Measurements from ENCODE around the gene KIF13A. TPM values are rescaled to one million over a fixed set of nuclear protein-coding genes. Genes with fewer than 3 reads are reported as not detected.
"Not testable (repeated sequence)": the region's sequence is repeated elsewhere in the genome, so short reads cannot be mapped to it uniquely, and the experiment has no call there.

Gene KIF13A
- total RNA-seq, 4 donors from 2014 or later = 14.9 to 66.9 (median 37.3) TPM

- Histone ChIP-seq H3K4me3 (no peak overlapping the region), H3K4me1 (no peaks in the 10 kb centered on the region)
- intact Hi-C loops (cut with DNase I; ENCODE audit: low total_unique reads) = no loop called here
Measured at GRCh38 chr6:18016698-18017097, 29.3 kb upstream of the KIF13A start.

DNA sequence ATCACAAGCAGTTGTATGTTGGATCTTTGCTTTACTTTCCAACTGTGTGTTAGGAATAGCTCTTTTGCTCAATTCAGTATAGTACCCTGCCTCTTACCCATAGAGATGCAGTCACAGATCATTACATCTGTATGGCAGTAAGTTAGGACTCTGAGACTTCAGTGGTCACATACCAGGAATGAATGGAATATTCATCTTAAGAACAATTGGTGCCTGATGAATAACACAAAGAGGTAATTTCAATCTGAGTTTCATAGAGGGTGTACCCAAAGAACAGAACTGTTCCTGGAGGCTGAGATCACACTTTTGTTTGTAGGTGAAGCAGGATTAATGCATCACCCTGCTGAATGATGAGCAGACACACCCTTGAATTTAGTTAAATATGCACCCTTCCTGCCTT is 28.7 kb upstream of the KIF13A start:
- intact Hi-C loops (cut with DNase I; ENCODE audit: low total_unique reads) = no loop called here
- Histone ChIP-seq H3K27me3 (no peaks in the 10 kb centered on the region), H3K36me3 (no peaks in the 10 kb centered on the region), H3K9me3 (no peaks in the 10 kb centered on the region), H3K4me3 (no peak overlapping the region), H3K27ac (no peak overlapping the region), H3K4me1 (no peaks in the 10 kb centered on the region)
- DNase-seq = no peak
- no peak for TF ChIP-seq CTCF (IDR thresholded peaks at IDR 0.05)
- TF ChIP-seq POLR2A (IDR thresholded peaks at IDR 0.05) = no peak

More at GRCh38 chr6:18016698-18017097, 29.3 kb upstream of the KIF13A start:
- DNase-seq = no peak
- no peak overlapping the region for H3K27ac ChIP-seq
- H3K36me3 ChIP-seq = no peaks in the 10 kb centered on the region
- no peaks in the 10 kb centered on the region for H3K27me3 ChIP-seq
- no peak for TF ChIP-seq POLR2A (IDR thresholded peaks at IDR 0.05)
- H3K9me3 ChIP-seq = no peaks in the 10 kb centered on the region

GRCh38 chr6:18011287-18011686 is 23.9 kb upstream of the KIF13A start:
- H3K4me3 ChIP-seq = no peak overlapping the region
- no peaks in the 10 kb centered on the region for H3K27me3 ChIP-seq
- TF ChIP-seq POLR2A (IDR thresholded peaks at IDR 0.05) (no peak), CTCF (IDR thresholded peaks at IDR 0.05) (no peak)
- no peak for DNase-seq
- H3K36me3 ChIP-seq = no peaks in the 10 kb centered on the region
- H3K9me3 ChIP-seq = no peaks in the 10 kb centered on the region
- H3K27ac ChIP-seq = no peak overlapping the region
- H3K4me1 ChIP-seq = no peaks in the 10 kb centered on the region
- intact Hi-C loops (cut with DNase I; ENCODE audit: low total_unique reads) = no loop called here

DNA sequence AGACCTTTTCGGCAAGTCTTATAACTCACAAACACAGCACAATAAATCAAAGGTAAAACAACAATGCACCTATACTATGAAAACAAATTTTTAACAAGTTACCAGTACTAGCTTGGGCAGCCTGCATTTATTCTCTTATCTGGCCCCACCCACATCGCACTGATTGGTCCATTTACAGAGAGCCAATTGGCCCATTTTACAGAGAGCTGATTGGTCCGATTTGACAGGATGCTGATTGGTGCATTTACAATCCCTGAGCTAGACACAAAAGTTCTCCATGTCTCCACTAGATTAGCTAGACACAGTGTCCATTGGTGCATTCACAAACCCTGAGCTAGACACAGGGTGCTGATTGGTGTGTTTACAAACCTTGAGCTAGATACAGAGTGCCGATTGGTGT is 23.1 kb upstream of the KIF13A start:
- H3K9me3 ChIP-seq; H3K4me3 ChIP-seq; H3K27me3 ChIP-seq; intact Hi-C loops (cut with DNase I; ENCODE audit: low total_unique reads); H3K27ac ChIP-seq; DNase-seq; H3K36me3 ChIP-seq; H3K4me1 ChIP-seq: not testable (repeated sequence)

GRCh38 chr6:18004256-18004985 is 17.0 kb upstream of the KIF13A start:
- peak in 1 of 2 donors; percentile 16 for DNase-seq
- Histone ChIP-seq H3K4me3 (no peak overlapping the region), H3K27ac (no peak overlapping the region), H3K9me3 (no peaks in the 10 kb centered on the region), H3K4me1 (no peaks in the 10 kb centered on the region), H3K27me3 (no peaks in the 10 kb centered on the region), H3K36me3 (no peaks in the 10 kb centered on the region)
- no peak for TF ChIP-seq POLR2A (IDR thresholded peaks at IDR 0.05)
- no peak for TF ChIP-seq CTCF (IDR thresholded peaks at IDR 0.05)
- intact Hi-C loops (cut with DNase I; ENCODE audit: low total_unique reads) = no loop called here

DNA sequence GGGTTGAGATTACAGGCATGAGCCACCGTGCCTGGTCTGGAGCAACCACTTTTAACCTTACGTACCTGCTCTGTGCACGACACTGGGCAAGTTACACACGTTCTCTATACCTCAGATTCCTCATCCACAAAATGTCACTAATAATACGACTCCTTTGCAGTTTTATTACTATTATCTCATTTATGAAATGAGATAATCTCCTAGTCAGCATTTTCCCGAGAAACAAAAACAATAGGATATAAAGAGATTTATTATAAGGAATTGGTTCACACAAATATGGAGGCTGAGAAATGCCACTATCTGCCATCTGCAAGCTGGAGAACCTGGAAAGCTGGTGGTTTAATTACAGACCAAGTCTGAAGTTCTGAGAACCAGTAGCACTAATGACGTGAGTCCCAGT is 12.0 kb upstream of the KIF13A start:
- no peaks in the 10 kb centered on the region for H3K4me1 ChIP-seq
- TF ChIP-seq POLR2A (IDR thresholded peaks at IDR 0.05) = no peak
- TF ChIP-seq CTCF (IDR thresholded peaks at IDR 0.05) = no peak
- H3K9me3 ChIP-seq = no peaks in the 10 kb centered on the region
- intact Hi-C loops (cut with DNase I; ENCODE audit: low total_unique reads) = no loop called here
- H3K27me3 ChIP-seq = no peaks in the 10 kb centered on the region
- H3K27ac ChIP-seq = no peak overlapping the region
- no peaks in the 10 kb centered on the region for H3K36me3 ChIP-seq
- no peak overlapping the region for H3K4me3 ChIP-seq
- DNase-seq = no peak
